GM21529 (cell line): ENCODE data around the gene S1PR4.
A peak's percentile ranks its signal among the peaks of the same experiment; 100 is the strongest.

Source experiments
- ATAC-seq: cut with Tn5 transposase; IDR thresholded peaks from one replicate; pipeline ENCODE4 v1.9.1; 2021; ENCODE audit not compliant: unreplicated experiment

Gene S1PR4

GRCh38 chr19:3178377-3178972, at the start of gene S1PR4:
Gene S1PR4, plus strand, starts transcription at chr19:3178769. Its CDS starts 24 bp downstream, at chr19:3178793.
- ATAC-seq: peak; percentile 31

GRCh38 chr19:3129112-3129511, 49.5 kb upstream of the S1PR4 start:
- no peak for ATAC-seq

- ATAC-seq: no peak
These were observed 47.4 kb upstream of the S1PR4 start for GRCh38 chr19:3131168-3131567.

GRCh38 chr19:3132971-3133792, 45.4 kb upstream of the S1PR4 start:
- peak; percentile 59 for ATAC-seq

- no peak for ATAC-seq
These were observed 44.8 kb upstream of the S1PR4 start for GRCh38 chr19:3133793-3134116.

GRCh38 chr19:3135961-3136683, 42.4 kb upstream of the S1PR4 start, which contains the start of gene GNA15:
Gene GNA15, plus strand, starts transcription at chr19:3136033. Its CDS starts 418 bp downstream, at chr19:3136451.
- no peak for ATAC-seq

GRCh38 chr19:3136684-3137055, 41.9 kb upstream of the S1PR4 start:
- ATAC-seq: no peak

GRCh38 chr19:3137119-3137518, 41.5 kb upstream of the S1PR4 start:
- ATAC-seq: no peak

GRCh38 chr19:3138268-3138667, 40.3 kb upstream of the S1PR4 start:
- ATAC-seq: no peak

- no peak for ATAC-seq
These were observed 37.9 kb upstream of the S1PR4 start for GRCh38 chr19:3140667-3141038.

- no peak for ATAC-seq
These were observed 36.3 kb upstream of the S1PR4 start for GRCh38 chr19:3142292-3142670.

GRCh38 chr19:3142781-3143337, 35.7 kb upstream of the S1PR4 start:
- no peak for ATAC-seq

GRCh38 chr19:3145909-3146676, 32.5 kb upstream of the S1PR4 start:
- ATAC-seq: no peak

- ATAC-seq: no peak
These were observed 31.9 kb upstream of the S1PR4 start for GRCh38 chr19:3146677-3147100.

- ATAC-seq: no peak
These were observed 30.1 kb upstream of the S1PR4 start for GRCh38 chr19:3148503-3148902.

- ATAC-seq: no peak
These were observed 29.5 kb upstream of the S1PR4 start for GRCh38 chr19:3149089-3149488.

- no peak for ATAC-seq
These were observed 28.8 kb upstream of the S1PR4 start for GRCh38 chr19:3149526-3150505.

- ATAC-seq: no peak
These were observed 27.7 kb upstream of the S1PR4 start for GRCh38 chr19:3150739-3151329.
